NCI-H226 (cell line): ENCODE measurements around the gene ATXN7.

Experiments
- DNase-seq: peaks from one replicate; pipeline ENCODE4 v3.0.0-alpha.2; 2015

The ATXN7 gene

DNA sequence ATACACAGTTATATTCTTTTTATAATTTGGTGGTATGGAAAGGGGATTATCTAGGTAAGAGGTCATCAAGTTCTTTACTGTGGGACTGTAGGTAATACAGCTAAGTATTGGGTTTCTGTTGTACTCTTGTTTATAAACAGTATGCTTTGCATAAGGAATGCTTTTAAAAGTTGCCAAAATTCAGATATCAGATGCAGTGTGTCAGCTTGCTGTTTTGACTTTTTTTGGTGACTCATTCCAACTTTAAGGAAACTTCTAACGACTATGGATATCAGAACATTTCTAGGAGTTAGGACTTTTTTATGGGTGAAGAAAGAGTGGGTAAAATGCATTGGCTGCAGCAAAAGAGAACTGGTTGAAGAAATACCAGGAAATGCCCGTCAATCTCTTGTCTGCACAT, 45.8 kb downstream of the ATXN7 start:
- no peak for DNase-seq

GRCh38 chr3:63910001-63910400, 46.3 kb downstream of the ATXN7 start:
- no peak for DNase-seq

DNA sequence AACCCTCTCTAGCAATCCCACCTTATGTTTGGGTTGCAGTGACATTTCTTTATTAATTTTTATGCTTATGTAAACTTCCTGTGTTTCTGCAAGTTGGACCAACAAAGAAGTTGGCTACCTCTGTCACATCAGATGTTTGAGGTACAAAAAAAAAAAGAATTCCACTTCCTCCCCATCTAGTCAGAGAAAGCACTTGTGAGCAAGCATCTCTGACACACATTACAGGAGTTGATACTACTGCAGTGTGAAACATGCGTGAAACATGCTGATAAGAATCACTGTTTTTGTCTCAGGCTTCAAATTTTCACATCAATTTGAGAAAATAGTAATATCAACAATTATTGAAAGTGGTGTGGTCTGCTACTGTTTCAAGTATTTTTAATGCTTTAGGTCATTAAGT, 47.2 kb downstream of the ATXN7 start:
- no peak for DNase-seq

DNA sequence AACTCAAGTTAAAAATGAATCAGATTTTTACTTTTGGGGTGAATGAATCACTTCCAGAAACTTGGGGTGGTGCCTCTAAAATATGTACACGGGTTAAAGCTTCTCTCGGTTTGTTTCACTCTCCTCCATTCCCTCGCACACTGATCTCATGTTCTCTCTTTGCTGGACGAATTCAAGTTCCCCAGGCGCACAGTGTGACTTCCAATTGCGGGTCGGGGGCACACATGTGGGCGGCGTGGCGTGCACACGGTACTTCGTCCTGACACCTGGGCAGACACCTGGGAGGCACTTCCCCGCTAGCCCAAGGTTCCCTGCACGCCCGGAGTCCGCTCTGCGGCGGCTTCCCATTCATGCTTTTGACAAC, 47.8 kb downstream of the ATXN7 start:
- DNase-seq, result no peak

- peak; percentile 91 for DNase-seq
Observed at GRCh38 chr3:63911873-63912767, 48.5 kb downstream of the ATXN7 start, which contains the start of gene SCAANT1. Gene SCAANT1, minus strand, starts transcription at chr3:63912383.

GRCh38 chr3:63912768-63913588, 49.3 kb downstream of the ATXN7 start:
- peak; percentile 73 for DNase-seq

- no peak for DNase-seq
Observed at GRCh38 chr3:63914312-63914711, 50.6 kb downstream of the ATXN7 start.

GRCh38 chr3:63918321-63918720, 54.7 kb downstream of the ATXN7 start:
- no peak for DNase-seq

DNA sequence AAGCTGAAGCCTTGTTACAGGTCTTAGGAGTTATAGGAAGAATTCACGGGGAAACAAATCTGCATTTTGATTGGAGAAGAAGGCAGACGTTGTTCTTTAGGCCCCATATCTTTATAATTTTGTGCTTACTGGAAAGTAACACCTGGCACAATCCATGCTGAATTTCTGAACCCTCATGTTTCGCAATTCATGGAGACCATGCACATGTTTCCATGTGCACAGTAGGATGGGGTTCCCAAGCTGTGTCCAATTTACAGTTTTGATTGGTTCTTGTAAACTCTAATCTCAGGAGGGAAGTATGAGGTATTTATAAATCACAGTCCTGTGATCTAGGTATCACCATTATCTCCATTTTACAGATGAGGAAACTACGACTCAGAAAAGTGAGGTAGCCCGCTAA, 56.3 kb downstream of the ATXN7 start:
- peak; percentile 26 for DNase-seq

GRCh38 chr3:63921741-63922482, 58.2 kb downstream of the ATXN7 start:
- no peak for DNase-seq

DNA sequence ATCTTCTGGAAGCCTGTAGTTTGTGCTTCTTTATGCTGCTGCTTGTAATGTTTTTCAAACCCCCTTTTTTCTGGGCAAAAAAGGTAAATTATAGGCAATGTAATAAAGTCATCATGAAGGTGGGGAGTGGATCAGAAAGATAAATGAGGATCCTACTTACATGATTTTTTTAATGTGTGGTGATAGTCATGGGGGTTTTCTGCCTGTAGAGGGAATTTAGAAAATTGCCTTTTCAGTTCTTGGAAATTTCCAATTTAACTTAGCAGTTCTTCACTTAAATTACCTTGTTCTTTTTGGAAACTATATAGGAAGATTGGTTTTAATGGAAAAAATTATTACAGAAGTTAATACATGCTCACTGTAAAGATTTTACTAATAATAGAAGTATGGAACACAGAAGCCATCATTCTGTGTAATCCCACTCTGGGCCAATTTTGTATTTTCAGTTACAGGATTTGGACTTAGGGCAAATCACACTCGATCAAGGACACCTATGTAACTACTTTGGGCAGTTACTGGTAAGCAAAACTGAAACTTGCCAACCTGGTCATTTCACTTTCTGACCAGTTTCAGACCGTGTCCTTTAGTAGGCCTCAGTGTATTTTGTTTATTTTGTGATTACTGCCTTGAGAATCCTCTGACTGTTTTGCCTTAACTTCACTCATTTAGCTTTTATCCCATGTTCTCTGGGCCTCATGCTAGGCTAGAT, 59.0 kb downstream of the ATXN7 start:
- no peak for DNase-seq

DNA sequence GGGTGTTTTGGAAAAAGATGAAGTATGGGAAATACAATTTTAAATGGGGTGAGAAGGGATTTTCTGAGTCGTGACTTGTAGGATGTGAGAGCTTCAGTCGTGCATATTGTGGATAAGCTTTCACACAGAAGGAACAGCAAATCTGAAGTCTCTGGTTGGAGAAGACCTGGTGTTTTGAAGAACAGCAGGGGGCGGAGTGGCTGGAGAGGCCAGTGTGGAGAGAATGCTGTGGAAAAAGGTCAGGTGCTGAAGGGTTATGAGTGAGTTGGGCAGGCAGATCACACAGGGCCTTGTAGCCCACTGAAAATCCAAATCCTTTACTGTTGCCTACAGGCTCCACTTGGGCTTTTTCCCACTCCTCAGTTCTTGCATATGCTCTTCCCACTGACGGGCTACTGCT, 62.6 kb downstream of the ATXN7 start:
- no peak for DNase-seq

DNA sequence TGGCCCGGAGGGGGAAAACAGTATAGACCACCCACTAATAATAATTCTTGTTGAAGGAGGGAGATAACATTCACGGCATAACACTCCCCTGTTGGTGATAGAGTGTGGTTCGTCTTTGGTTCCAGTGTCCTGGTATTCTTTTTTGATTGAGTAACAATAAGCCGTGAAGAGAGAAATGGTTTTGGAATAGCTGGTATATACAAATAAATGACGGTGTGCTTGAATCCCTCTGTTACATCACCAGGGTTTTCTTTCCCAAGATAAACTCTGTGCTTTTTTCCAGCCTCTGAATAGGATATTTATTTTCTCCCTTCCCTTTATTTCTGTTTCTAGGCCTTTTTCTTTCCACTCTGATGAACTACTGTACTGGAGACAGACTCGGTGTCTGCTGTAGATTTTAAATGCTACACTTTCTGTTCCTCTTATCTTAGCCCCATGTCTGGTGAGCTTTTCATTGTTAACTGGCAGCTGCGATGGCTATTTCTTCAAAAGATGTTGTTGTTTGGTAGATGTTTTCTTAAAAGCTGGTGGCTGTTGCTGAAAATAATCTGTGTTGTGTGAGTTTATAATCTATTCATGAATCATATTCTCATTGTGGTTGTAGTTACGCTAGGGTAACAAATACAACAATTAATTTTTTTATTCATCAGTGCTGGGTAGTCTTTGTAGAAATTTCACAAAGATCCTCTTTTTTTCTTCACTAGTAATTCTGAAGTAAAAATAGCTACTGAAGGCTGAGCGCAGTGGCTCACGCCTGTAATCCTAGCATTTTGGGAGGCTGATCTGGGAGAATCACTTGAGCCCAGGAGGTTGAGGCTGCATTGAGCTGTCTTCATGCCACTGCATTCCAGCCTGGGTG, 64.0 kb downstream of the ATXN7 start:
- no peak for DNase-seq

GRCh38 chr3:63931290-63931689, 67.6 kb downstream of the ATXN7 start:
- no peak for DNase-seq

GRCh38 chr3:63932509-63933212, 69.0 kb downstream of the ATXN7 start:
- DNase-seq, result no peak

DNA sequence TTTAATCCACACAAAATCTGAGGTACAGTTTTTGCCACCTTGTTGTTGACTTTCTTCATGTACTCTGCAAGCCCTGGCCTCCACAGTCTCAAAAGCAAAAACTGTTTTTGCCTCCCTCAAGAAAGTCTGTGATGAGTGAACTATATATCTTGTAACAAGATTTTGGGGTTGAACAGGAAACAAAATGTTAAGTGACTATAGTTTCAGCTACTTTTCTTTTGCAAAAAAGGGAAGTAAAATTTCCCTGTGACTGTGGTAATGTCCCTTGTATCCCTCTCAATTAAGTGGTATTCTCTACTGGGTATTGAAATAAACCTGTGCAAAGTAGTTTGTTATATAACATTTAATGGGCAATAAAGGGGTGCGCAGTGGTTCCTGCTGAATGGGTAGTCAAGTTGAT, 69.8 kb downstream of the ATXN7 start:
- no peak for DNase-seq

DNA sequence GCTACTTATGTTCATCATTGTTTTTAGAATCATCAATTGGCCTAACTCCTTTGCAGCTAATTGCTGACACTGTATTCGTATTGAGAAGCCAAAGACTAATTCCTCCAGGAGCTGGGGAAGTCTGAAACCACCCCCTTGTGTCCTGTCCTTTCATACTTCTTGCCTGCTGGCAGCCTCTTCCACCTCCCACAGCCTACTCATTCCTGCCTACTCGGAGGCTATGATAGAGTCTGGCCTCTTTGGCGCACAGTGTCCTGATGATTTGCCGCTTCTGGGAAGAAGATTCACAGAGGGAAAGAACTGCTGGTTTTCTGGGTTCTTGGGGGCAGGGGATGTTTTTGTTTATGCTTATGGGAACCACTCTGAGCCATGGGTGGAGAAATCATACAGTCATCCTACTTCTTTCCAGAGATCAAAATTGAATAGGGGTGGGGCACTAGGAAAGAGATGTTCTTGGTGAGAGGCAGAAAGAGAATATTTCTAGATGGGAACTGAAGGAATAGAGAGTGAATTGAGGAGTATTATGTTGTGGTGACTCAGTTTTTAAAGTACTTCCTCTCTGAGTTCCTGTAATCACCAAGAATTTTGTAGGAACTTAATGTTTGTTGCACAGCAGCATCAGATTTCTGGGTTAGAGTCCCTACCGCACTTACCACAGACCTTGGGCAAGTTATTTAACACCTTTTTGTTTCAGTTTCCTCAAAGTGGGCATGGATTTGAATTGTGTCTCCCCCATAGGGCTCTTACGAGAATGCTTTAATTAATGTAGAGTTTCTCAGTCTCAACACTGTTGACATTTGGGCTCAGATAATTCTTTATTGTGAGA, 70.6 kb downstream of the ATXN7 start:
- no peak for DNase-seq

- no peak for DNase-seq
Observed at GRCh38 chr3:63936925-63937324, 73.3 kb downstream of the ATXN7 start.

GRCh38 chr3:63937661-63938651, 74.3 kb downstream of the ATXN7 start:
- DNase-seq, result no peak
